GM19351 (cell line): ENCODE results near the gene FAF2.
"Not testable (repeated sequence)": the region's sequence is repeated elsewhere in the genome, so short reads cannot be mapped to it uniquely, and the experiment has no call there.

Source experiments
- ATAC-seq: cut with Tn5 transposase; IDR thresholded peaks from one replicate; pipeline ENCODE4 v1.9.1; 2021; ENCODE audit warnings: mild to moderate bottlenecking, moderate library complexity; ENCODE audit not compliant: unreplicated experiment

The FAF2 gene

GRCh38 chr5:176416965-176417364 lies 31.2 kb upstream of the FAF2 start:
- no peak for ATAC-seq

GRCh38 chr5:176418251-176418650 lies 29.9 kb upstream of the FAF2 start:
- no peak for ATAC-seq

GRCh38 chr5:176420086-176420485 lies 28.1 kb upstream of the FAF2 start:
- no peak for ATAC-seq

- ATAC-seq = no peak
Observed at GRCh38 chr5:176420972-176421544, 27.1 kb upstream of the FAF2 start.

GRCh38 chr5:176424181-176424580 lies 24.0 kb upstream of the FAF2 start:
- no peak for ATAC-seq

- no peak for ATAC-seq
Observed at GRCh38 chr5:176425138-176425537, 23.0 kb upstream of the FAF2 start.

- ATAC-seq = no peak
Observed at GRCh38 chr5:176425791-176426190, 22.4 kb upstream of the FAF2 start.

- ATAC-seq = no peak
Observed at GRCh38 chr5:176426876-176427275, 21.3 kb upstream of the FAF2 start.

- ATAC-seq = no peak
Observed at GRCh38 chr5:176427971-176428370, 20.2 kb upstream of the FAF2 start.

- no peak for ATAC-seq
Observed at GRCh38 chr5:176429972-176430371, 18.2 kb upstream of the FAF2 start.

- ATAC-seq = no peak
Observed at GRCh38 chr5:176432707-176433106, 15.5 kb upstream of the FAF2 start.

GRCh38 chr5:176436656-176437055 lies 11.5 kb upstream of the FAF2 start:
- ATAC-seq = peak; percentile 47

GRCh38 chr5:176438959-176439757 lies 9.0 kb upstream of the FAF2 start:
- ATAC-seq = no peak

- ATAC-seq = no peak
Observed at GRCh38 chr5:176440927-176441706, 7.1 kb upstream of the FAF2 start.

GRCh38 chr5:176441921-176442323 lies 6.3 kb upstream of the FAF2 start:
- no peak for ATAC-seq

- ATAC-seq = not testable (repeated sequence)
Observed at GRCh38 chr5:176442911-176443310, 5.3 kb upstream of the FAF2 start.

GRCh38 chr5:176444742-176445141 lies 3.4 kb upstream of the FAF2 start:
- ATAC-seq = no peak

- ATAC-seq = no peak
Observed at GRCh38 chr5:176446028-176446665, 2.0 kb upstream of the FAF2 start.

GRCh38 chr5:176446884-176447590 lies 1.1 kb upstream of the FAF2 start:
- no peak for ATAC-seq

GRCh38 chr5:176447591-176447977 lies 601 bp upstream of the FAF2 start:
- ATAC-seq = peak; percentile 28

GRCh38 chr5:176450077-176450476 lies 1.9 kb downstream of the FAF2 start:
- ATAC-seq = no peak
